Endodermal cell (in vitro differentiated cells): ENCODE data around the gene C5orf24. TPM values are rescaled to one million over a fixed set of nuclear protein-coding genes. Genes with fewer than 3 reads are reported as not detected.
A peak's percentile ranks its signal among the peaks of the same experiment; 100 is the strongest.
"Not testable (repeated sequence)": the region's sequence is repeated elsewhere in the genome, so short reads cannot be mapped to it uniquely, and the experiment has no call there.

Experiments used
- DNase-seq: peaks from one replicate; pipeline ENCODE4 v3.0.0-alpha.2; 2017
- H3K27ac ChIP-seq: 2 replicates; pipeline ENCODE4 v1.5.1; 2013; ENCODE audit warnings: mild to moderate bottlenecking, low read depth, low read length, moderate library complexity
- H3K27me3 ChIP-seq: 2 replicates; pipeline ENCODE4 v1.6.1; 2013; ENCODE audit warnings: mild to moderate bottlenecking, low read length, moderate library complexity; ENCODE audit not compliant: insufficient read depth, control insufficient read depth, poor library complexity, severe bottlenecking
- H3K36me3 ChIP-seq: 2 replicates; pipeline ENCODE4 v1.7.0; 2013; ENCODE audit warnings: mild to moderate bottlenecking, low read length, moderate library complexity; ENCODE audit not compliant: control insufficient read depth, insufficient read depth
- H3K4me1 ChIP-seq: one replicate; pipeline ENCODE4 v1.7.0; 2013; ENCODE audit warnings: low read length; ENCODE audit not compliant: control insufficient read depth, insufficient read depth
- H3K4me3 ChIP-seq: 2 replicates; pipeline ENCODE4 v1.5.1; 2013; ENCODE audit warnings: mild to moderate bottlenecking, low read length, moderate library complexity
- H3K9ac ChIP-seq: 2 replicates; pipeline ENCODE4 v1.6.1; 2013; ENCODE audit warnings: mild to moderate bottlenecking, low read length, moderate library complexity; ENCODE audit not compliant: poor library complexity, severe bottlenecking; ENCODE audit errors: extremely low read depth
- H3K9me3 ChIP-seq: 2 replicates; pipeline ENCODE4 v1.6.1; 2013; ENCODE audit warnings: mild to moderate bottlenecking, low read length, moderate library complexity; ENCODE audit not compliant: control insufficient read depth
- H3K27ac Mint-ChIP-seq: 2 replicates; pipeline ENCODE4 v1.8.0; 2020; ENCODE audit warnings: mixed read lengths
- H3K27me3 Mint-ChIP-seq: 2 replicates; pipeline ENCODE4 v1.8.0; 2021; ENCODE audit warnings: mild to moderate bottlenecking, mixed read lengths; ENCODE audit not compliant: insufficient read depth
- H3K36me3 Mint-ChIP-seq: 2 replicates; pipeline ENCODE4 v1.8.0; 2020; ENCODE audit warnings: low read depth, mixed read lengths
- H3K4me1 Mint-ChIP-seq: 2 replicates; pipeline ENCODE4 v1.8.0; 2020; ENCODE audit warnings: mixed read lengths
- H3K4me3 Mint-ChIP-seq: 2 replicates; pipeline ENCODE4 v1.8.0; 2020; ENCODE audit warnings: mild to moderate bottlenecking, moderate library complexity, mixed read lengths
- H3K9me3 Mint-ChIP-seq: 2 replicates; pipeline ENCODE4 v1.8.0; 2020; ENCODE audit warnings: mild to moderate bottlenecking, mixed read lengths
- CTCF ChIP-seq: fragments of 200-600 bp; sonication (generic); conservative IDR thresholded peaks from 2 replicates; pipeline ENCODE4 v1.5.0; 2021; ENCODE audit warnings: antibody characterized with exemption, mild to moderate bottlenecking
- WGBS, 2 experiments: methylation state at CpG; one replicate each; pipeline versions ENCODE4 v1.1.5 to v1.1.7; 2013; ENCODE audit warnings: missing lambda C conversion rate in 2 of 2, mixed read lengths in 1 of 2; ENCODE audit not compliant: insufficient coverage in 1 of 2, insufficient read length in 1 of 2; 5-methylcytosine and 5-hydroxymethylcytosine counted together
- total RNA-seq, 2 donors: library from RNA; stranded (reverse); fragmentation: NEBNext Ultra II Directional in 1 of 2; extraction: Animal tissue kit (Norgen Biotek cat#: 25700) in 1 of 2; gene quantifications; 2 replicates in 1 of 2; 3 replicates in 1 of 2; pipeline ENCODE4 v1.2.1, GENCODE V29; 2021

Gene C5orf24
- total RNA-seq, 2 donors from 2014 or later: 33.8 to 41.0 TPM

GRCh38 chr5:134877159-134877558 lies 31.4 kb downstream of the C5orf24 start:
- Histone ChIP-seq H3K27ac (no peak overlapping the region), H3K27me3 (no peaks in the 10 kb centered on the region), H3K4me1 (peaks cover 5% of the 10 kb centered on the region), H3K9ac (no peak overlapping the region), H3K9me3 (no peaks in the 10 kb centered on the region), H3K36me3 (no peaks in the 10 kb centered on the region), H3K4me3 (no peak overlapping the region)
- Mint-ChIP-seq H3K27ac (no peak overlapping the region), H3K27me3 (no peaks in the 10 kb centered on the region), H3K9me3 (no peaks in the 10 kb centered on the region), H3K4me3 (no peak overlapping the region), H3K4me1 (peaks cover 14% of the 10 kb centered on the region), H3K36me3 (peaks cover 3% of the 10 kb centered on the region)
- no peak for DNase-seq
- TF ChIP-seq CTCF: no peak

- H3K4me3 Mint-ChIP-seq: no peak overlapping the region
- Histone ChIP-seq H3K4me1 (peaks cover 5% of the 10 kb centered on the region), H3K27me3 (no peaks in the 10 kb centered on the region), H3K9ac (no peak overlapping the region), H3K9me3 (no peaks in the 10 kb centered on the region), H3K4me3 (no peak overlapping the region), H3K27ac (no peak overlapping the region), H3K36me3 (no peaks in the 10 kb centered on the region)
- no peak for TF ChIP-seq CTCF
- DNase-seq: no peak
- peaks cover 7% of the 10 kb centered on the region for H3K9me3 Mint-ChIP-seq
- 75 to 91% methylated on average over 3 of the region's 3 CpGs for WGBS, 2 experiments
- H3K27me3 Mint-ChIP-seq: no peaks in the 10 kb centered on the region
- H3K4me1 Mint-ChIP-seq: peaks cover 14% of the 10 kb centered on the region
- peaks cover 6% of the 10 kb centered on the region for H3K36me3 Mint-ChIP-seq
- H3K27ac Mint-ChIP-seq: no peak overlapping the region
Observed at GRCh38 chr5:134878403-134878802, 32.6 kb downstream of the C5orf24 start.

- H3K36me3 Mint-ChIP-seq: peaks cover 6% of the 10 kb centered on the region
- TF ChIP-seq CTCF: no peak
- 92 to 94% methylated on average over 3 of the region's 3 CpGs for WGBS, 2 experiments
- no peak overlapping the region for H3K4me3 ChIP-seq
- H3K9me3 Mint-ChIP-seq: peaks cover 7% of the 10 kb centered on the region
- no peak overlapping the region for H3K27ac ChIP-seq
- H3K27ac Mint-ChIP-seq: no peak overlapping the region
- H3K27me3 Mint-ChIP-seq: no peaks in the 10 kb centered on the region
- no peak for DNase-seq
- H3K4me1 ChIP-seq: no peaks in the 10 kb centered on the region
- H3K4me3 Mint-ChIP-seq: no peak overlapping the region
- H3K27me3 ChIP-seq: no peaks in the 10 kb centered on the region
- no peak overlapping the region for H3K9ac ChIP-seq
- H3K9me3 ChIP-seq: no peaks in the 10 kb centered on the region
- peaks cover 12% of the 10 kb centered on the region for H3K4me1 Mint-ChIP-seq
- H3K36me3 ChIP-seq: no peaks in the 10 kb centered on the region
Observed at GRCh38 chr5:134879456-134879855, 33.7 kb downstream of the C5orf24 start.

GRCh38 chr5:134880937-134881336 lies 35.2 kb downstream of the C5orf24 start:
- not testable (repeated sequence) for H3K9me3 Mint-ChIP-seq, H3K9me3 ChIP-seq, H3K4me1 ChIP-seq, H3K27me3 ChIP-seq, H3K4me3 ChIP-seq, H3K27me3 Mint-ChIP-seq, H3K9ac ChIP-seq, H3K4me3 Mint-ChIP-seq, H3K36me3 ChIP-seq, H3K36me3 Mint-ChIP-seq, DNase-seq, H3K4me1 Mint-ChIP-seq, H3K27ac ChIP-seq
- peak overlapping the region; percentile 13 for H3K27ac Mint-ChIP-seq
- 73% methylated on average over 1 of the region's 3 CpGs; no CpG with 5 or more reads in 1 of the 2 experiments for WGBS, 2 experiments

GRCh38 chr5:134881711-134882110 lies 35.9 kb downstream of the C5orf24 start:
- H3K27ac Mint-ChIP-seq, H3K27me3 Mint-ChIP-seq, H3K4me3 ChIP-seq, H3K4me1 Mint-ChIP-seq, H3K27ac ChIP-seq, DNase-seq, H3K27me3 ChIP-seq, H3K9me3 Mint-ChIP-seq, H3K36me3 Mint-ChIP-seq, H3K9ac ChIP-seq, H3K4me3 Mint-ChIP-seq, H3K4me1 ChIP-seq, H3K36me3 ChIP-seq, H3K9me3 ChIP-seq: not testable (repeated sequence)
- WGBS, 2 experiments: 95 to 100% methylated on average over 2 to 26 of the region's 30 CpGs
